ENCODE measurements around the gene GLS.

GLS gene

GRCh38 chr2:190837952-190838361 lies 42.7 kb upstream of the GLS start:
- H3K27me3 Mint-ChIP-seq (ENCODE audit: low read depth), result peaks cover 3% of the 10 kb centered on the region
- no peak for TF ChIP-seq CTCF (IDR thresholded peaks at IDR 0.05; ENCODE audit: unreplicated experiment in 3 of 3)
- H3K27ac Mint-ChIP-seq, result no peak overlapping the region
- H3K4me3 Mint-ChIP-seq, result no peak overlapping the region
- H3K36me3 Mint-ChIP-seq (ENCODE audit: low read depth), result no peaks in the 10 kb centered on the region
- peaks cover 9% of the 10 kb centered on the region for H3K4me1 Mint-ChIP-seq
- H3K9me3 Mint-ChIP-seq, result no peaks in the 10 kb centered on the region

GRCh38 chr2:190838492-190838910 lies 42.1 kb upstream of the GLS start:
- Mint-ChIP-seq H3K27ac (no peak overlapping the region), H3K9me3 (no peaks in the 10 kb centered on the region), H3K4me3 (no peak overlapping the region), H3K36me3 (ENCODE audit: low read depth) (no peaks in the 10 kb centered on the region), H3K4me1 (peaks cover 9% of the 10 kb centered on the region), H3K27me3 (ENCODE audit: low read depth) (peaks cover 3% of the 10 kb centered on the region)
- no peak for TF ChIP-seq CTCF (IDR thresholded peaks at IDR 0.05; ENCODE audit: unreplicated experiment in 3 of 3)

- no peak for TF ChIP-seq CTCF (IDR thresholded peaks at IDR 0.05; ENCODE audit: unreplicated experiment in 3 of 3)
- H3K4me3 Mint-ChIP-seq, result no peak overlapping the region
- no peaks in the 10 kb centered on the region for H3K36me3 Mint-ChIP-seq (ENCODE audit: low read depth)
- H3K4me1 Mint-ChIP-seq, result peaks cover 9% of the 10 kb centered on the region
- H3K9me3 Mint-ChIP-seq, result no peaks in the 10 kb centered on the region
- H3K27ac Mint-ChIP-seq, result no peak overlapping the region
- H3K27me3 Mint-ChIP-seq (ENCODE audit: low read depth), result peaks cover 3% of the 10 kb centered on the region
These were observed 40.0 kb upstream of the GLS start for GRCh38 chr2:190840569-190841172.

GRCh38 chr2:190841707-190842505 lies 38.7 kb upstream of the GLS start:
- Mint-ChIP-seq H3K4me1 (peaks cover 9% of the 10 kb centered on the region), H3K27me3 (ENCODE audit: low read depth) (peaks cover 3% of the 10 kb centered on the region)
- no peak for TF ChIP-seq CTCF (IDR thresholded peaks at IDR 0.05; ENCODE audit: unreplicated experiment in 3 of 3)

GRCh38 chr2:190842606-190843104 lies 38.0 kb upstream of the GLS start:
- H3K27me3 Mint-ChIP-seq (ENCODE audit: low read depth), result peaks cover 3% of the 10 kb centered on the region
- H3K4me1 Mint-ChIP-seq, result peaks cover 8% of the 10 kb centered on the region
- TF ChIP-seq CTCF (IDR thresholded peaks at IDR 0.05; ENCODE audit: unreplicated experiment in 3 of 3), result no peak
- no peaks in the 10 kb centered on the region for H3K9me3 Mint-ChIP-seq
- no peaks in the 10 kb centered on the region for H3K36me3 Mint-ChIP-seq (ENCODE audit: low read depth)
- no peak overlapping the region for H3K4me3 Mint-ChIP-seq
- H3K27ac Mint-ChIP-seq, result no peak overlapping the region

More at GRCh38 chr2:190841707-190842505, 38.7 kb upstream of the GLS start:
- Mint-ChIP-seq H3K9me3 (no peaks in the 10 kb centered on the region), H3K27ac (no peak overlapping the region), H3K36me3 (ENCODE audit: low read depth) (no peaks in the 10 kb centered on the region), H3K4me3 (no peak overlapping the region)
